HepG2 (cell line): ENCODE results near the gene EZH1.

ENCODE experiments used
- CEBPB ChIP-seq: IDR thresholded peaks from 2 replicates; pipeline ENCODE4 v1.6.1; 2011; ENCODE audit warnings: low read depth, low read length, improper control_type of control experiment, borderline replicate concordance
- KAT7 ChIP-seq: IDR thresholded peaks from 2 replicates; pipeline ENCODE4 v1.6.1; 2018; ENCODE audit warnings: borderline replicate concordance, missing compliant biosample characterization
- KDM6A ChIP-seq: IDR thresholded peaks from 2 replicates; pipeline ENCODE4 v1.6.1; 2016; ENCODE audit warnings: low read depth
- ZNF350 ChIP-seq: sonication (generic); formaldehyde crosslinking; IDR thresholded peaks from 2 replicates; pipeline ENCODE4 v1.4.0; 2020; ENCODE audit warnings: mild to moderate bottlenecking, low read depth, missing genetic modification reagents, borderline replicate concordance
- TF ChIP-seq, protein P1 (sequence below): sonication (generic); formaldehyde crosslinking; IDR thresholded peaks from 2 replicates; pipeline ENCODE4 v1.4.0; 2020; ENCODE audit warnings: missing genetic modification reagents
- TF ChIP-seq, protein P2 (sequence below): sonication (generic); formaldehyde crosslinking; IDR thresholded peaks from 2 replicates; pipeline ENCODE4 v1.4.0; 2020; ENCODE audit warnings: mild to moderate bottlenecking, missing genetic modification reagents, borderline replicate concordance

DNA sequence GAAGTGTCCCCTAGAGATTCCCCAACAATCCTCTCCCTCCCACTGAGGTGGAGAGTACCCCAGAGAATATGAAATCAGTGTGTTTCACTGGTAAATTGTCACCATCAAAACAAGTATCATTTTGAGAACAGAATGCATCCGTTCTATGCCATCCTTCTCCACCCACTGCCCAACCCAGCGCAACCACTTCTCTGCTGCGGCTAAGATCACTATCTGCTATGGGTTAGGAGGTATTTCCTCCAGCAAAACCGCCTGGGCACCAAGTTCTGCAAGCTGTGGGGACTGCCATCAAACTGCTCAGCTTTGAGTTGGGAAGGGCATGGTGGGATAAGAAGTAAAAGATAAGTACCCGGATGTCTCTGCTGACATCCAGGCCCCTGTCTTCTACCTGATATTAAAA, 38.1 kb downstream of the EZH1 start:
- no peak for TF ChIP-seq ZNF350 (CRISPR knock-in tag)
- no peak for TF ChIP-seq CEBPB
- TF ChIP-seq, protein P1, sequence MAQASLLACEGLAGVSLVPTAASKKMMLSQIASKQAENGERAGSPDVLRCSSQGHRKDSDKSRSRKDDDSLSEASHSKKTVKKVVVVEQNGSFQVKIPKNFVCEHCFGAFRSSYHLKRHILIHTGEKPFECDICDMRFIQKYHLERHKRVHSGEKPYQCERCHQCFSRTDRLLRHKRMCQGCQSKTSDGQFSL (CRISPR knock-in tag): no peak
- no peak for TF ChIP-seq KDM6A (CRISPR knock-in tag)
- TF ChIP-seq, protein P2, sequence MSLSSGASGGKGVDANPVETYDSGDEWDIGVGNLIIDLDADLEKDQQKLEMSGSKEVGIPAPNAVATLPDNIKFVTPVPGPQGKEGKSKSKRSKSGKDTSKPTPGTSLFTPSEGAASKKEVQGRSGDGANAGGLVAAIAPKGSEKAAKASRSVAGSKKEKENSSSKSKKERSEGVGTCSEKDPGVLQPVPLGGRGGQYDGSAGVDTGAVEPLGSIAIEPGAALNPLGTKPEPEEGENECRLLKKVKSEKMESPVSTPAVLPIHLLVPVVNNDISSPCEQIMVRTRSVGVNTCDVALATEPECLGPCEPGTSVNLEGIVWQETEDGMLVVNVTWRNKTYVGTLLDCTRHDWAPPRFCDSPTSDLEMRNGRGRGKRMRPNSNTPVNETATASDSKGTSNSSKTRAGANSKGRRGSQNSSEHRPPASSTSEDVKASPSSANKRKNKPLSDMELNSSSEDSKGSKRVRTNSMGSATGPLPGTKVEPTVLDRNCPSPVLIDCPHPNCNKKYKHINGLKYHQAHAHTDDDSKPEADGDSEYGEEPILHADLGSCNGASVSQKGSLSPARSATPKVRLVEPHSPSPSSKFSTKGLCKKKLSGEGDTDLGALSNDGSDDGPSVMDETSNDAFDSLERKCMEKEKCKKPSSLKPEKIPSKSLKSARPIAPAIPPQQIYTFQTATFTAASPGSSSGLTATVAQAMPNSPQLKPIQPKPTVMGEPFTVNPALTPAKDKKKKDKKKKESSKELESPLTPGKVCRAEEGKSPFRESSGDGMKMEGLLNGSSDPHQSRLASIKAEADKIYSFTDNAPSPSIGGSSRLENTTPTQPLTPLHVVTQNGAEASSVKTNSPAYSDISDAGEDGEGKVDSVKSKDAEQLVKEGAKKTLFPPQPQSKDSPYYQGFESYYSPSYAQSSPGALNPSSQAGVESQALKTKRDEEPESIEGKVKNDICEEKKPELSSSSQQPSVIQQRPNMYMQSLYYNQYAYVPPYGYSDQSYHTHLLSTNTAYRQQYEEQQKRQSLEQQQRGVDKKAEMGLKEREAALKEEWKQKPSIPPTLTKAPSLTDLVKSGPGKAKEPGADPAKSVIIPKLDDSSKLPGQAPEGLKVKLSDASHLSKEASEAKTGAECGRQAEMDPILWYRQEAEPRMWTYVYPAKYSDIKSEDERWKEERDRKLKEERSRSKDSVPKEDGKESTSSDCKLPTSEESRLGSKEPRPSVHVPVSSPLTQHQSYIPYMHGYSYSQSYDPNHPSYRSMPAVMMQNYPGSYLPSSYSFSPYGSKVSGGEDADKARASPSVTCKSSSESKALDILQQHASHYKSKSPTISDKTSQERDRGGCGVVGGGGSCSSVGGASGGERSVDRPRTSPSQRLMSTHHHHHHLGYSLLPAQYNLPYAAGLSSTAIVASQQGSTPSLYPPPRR: no peak
- no peak for TF ChIP-seq KAT7 (CRISPR knock-in tag)
